Measurements from ENCODE around the gene SNRNP27.

Gene SNRNP27

DNA sequence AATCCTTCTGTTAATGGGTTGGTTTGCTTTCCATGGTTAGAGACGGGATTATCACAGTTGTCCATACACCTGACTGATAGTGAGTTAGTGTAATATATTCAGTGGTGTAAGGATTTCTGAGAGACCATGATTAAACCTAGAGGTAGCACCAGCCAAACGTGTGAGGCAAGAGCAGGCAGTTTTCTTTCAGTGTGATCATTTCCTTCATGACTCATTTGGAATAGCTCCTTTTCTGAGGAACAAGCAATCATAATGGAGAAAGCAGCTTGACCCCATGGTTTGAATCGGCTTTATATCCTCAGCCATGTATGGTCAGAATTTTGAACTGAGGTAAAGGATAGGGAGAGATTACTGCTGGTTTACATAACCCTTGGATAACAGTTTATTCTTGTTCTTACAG is 24.1 kb downstream of the SNRNP27 start:
- DNase-seq, result no peak

GRCh38 chr2:69918401-69918800 is 24.6 kb downstream of the SNRNP27 start:
- DNase-seq, result no peak

DNA sequence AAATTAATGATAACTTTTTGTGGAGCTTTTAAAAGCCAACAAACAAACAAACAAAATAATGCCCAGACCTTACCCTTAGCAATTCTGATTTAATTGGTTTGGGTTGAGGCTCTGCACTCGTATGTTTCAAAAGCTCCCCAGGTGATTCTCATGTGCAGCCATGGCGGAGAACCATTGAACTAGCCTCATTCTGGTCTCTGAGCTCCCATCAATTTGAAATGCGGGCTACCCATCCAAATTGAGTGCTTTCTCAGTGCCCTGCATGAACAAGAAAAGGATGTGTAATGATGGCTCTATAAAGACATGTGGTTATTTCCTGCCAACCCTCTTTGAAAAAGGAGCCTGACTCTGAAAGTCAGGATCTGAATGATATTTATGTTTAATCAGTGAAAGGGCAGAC is 29.4 kb downstream of the SNRNP27 start:
- no peak for DNase-seq

GRCh38 chr2:69926849-69927515 is 33.2 kb downstream of the SNRNP27 start:
- DNase-seq, result no peak

- DNase-seq, result no peak
These were observed 38.3 kb downstream of the SNRNP27 start for GRCh38 chr2:69931832-69932595.

- DNase-seq, result no peak
These were observed 38.8 kb downstream of the SNRNP27 start for GRCh38 chr2:69932596-69932922.

DNA sequence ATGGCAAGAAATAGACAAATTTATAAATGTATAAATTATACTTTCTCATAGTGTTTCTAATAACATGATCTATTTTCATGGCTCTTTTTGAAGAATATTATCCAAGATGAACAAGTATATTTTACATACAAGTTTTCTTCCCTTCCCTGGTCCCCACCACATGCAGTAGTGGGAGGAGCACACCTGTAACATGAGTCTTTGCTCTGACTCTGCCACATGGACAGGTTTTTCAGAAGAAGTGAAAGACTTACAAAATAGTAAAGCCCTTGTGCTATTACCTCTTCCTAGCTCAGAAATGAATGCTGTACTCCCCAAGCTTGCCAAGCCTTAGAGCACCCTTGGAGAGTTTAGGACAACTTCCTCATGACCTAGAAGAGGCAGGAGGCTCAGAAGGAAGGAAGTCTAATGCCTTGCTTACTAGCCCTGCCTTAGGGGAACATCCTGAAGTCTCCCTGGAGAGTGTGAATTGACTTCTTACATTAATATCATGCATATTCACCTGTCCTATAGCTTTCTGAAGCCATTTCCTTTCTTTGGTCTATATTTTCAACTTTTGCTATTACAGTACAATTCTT is 39.6 kb downstream of the SNRNP27 start:
- no peak for DNase-seq

DNA sequence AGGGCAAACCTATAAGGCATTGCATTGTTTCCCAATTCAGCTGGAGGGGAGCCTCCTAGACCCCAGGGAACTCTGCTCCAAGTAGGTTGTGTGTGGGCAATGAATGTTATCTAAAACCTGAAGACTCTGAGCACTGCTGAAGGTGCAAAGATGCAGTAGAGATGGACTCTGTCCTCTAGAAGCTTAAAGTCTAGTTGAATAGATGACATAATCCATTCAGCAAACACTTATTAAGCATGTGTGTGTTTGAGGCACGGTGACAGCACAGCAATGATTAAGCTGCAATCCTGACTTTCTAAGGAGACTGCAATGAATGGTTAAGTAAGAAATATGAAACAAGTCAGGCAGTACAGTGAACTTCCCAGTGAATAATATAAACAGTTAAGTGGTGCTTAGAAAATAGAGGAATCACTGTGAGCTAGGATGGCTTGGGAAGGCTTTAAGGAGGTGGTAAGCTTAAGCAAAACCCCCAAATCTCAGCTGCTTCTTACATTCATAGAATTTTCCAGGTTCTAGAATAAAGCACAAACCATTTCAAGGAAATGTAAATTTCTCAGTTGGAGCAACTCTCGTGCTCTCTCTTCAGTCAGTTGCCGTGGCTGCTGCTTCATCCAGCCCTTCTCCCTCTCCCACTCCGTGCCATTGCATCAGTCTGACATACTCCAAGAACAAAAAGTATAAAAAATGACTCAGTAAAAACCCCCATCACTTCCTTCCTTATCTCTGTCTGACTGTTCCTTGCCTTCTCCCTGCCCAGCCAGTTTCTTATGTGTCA is 40.3 kb downstream of the SNRNP27 start:
- DNase-seq, result peak; percentile 6

- no peak for DNase-seq
These were observed 40.8 kb downstream of the SNRNP27 start for GRCh38 chr2:69934614-69934908.

DNA sequence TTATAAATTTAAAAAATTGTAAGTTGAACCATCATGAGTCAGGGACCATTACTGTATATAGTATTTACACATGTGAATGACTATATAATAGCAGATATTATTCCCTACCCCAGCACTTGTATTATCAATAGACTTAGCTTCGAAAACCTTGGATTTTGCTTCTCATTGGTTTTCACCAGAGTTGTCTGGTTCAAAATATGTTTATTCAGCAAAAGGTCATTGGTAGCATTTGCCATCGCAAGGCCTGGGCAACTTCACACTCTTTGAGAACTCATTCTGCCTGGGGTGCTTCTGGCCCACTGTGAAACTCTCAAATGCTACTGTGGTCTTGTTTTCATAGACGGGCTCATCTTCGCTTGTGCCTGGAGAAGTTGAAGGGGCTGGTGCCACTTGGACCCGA is 41.3 kb downstream of the SNRNP27 start:
- no peak for DNase-seq

DNA sequence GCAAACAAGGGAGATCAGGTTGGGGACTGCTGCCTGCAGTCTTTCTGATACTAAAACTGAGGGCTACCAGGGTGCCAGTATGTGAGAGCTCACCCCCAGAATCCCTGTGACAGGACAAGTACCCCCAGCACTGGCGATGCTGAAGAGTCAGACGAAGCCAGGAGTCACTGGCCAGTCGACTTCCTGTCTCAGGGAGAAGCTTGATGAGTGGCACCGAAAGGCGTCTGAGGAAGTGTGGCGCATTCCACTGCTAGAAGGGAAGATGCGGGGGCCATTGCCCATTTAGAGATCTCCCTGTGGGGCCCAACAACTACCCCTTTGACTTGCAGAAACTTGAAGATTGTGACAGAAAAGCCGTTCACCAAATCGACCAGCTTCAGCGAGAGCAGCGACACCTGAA is 43.1 kb downstream of the SNRNP27 start:
- DNase-seq, result no peak

DNA sequence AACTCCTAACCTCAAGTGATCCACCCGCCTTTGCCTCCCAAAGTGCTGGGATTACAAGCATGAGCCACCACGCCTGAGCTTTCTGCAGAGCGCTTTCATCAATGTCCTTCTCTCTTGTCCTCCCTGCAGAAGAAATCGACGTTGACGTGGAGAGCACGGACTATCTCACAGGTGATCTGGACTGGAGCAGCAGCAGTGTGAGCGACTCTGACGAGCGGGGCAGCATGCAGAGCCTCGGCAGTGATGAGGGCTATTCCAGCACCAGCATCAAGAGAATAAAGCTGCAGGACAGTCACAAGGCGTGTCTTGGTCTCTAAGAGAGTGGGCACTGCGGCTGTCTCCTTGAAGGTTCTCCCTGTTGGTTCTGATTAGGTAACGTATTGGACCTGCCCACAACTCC is 44.2 kb downstream of the SNRNP27 start:
- no peak for DNase-seq

DNA sequence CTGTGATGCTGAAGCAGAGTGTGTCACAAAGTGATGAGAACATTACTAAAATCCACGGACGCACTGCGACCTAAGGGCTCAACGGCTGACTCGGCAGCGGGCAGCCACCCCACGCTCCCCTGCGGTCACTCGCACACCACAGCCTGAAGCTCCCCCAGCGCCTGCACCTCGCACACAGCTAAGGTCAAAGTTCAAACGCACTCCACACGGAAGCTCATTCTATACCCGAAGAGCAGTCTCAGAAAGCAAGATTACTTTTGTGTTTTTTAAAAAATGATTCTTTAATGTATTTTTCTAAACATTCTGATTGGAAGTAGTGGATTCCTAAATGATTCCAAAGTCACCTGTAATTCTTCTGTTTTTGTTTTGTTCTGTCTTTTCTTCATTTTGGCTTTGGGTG is 46.0 kb downstream of the SNRNP27 start:
- DNase-seq, result no peak

- no peak for DNase-seq
These were observed 46.9 kb downstream of the SNRNP27 start for GRCh38 chr2:69940691-69941090.

DNA sequence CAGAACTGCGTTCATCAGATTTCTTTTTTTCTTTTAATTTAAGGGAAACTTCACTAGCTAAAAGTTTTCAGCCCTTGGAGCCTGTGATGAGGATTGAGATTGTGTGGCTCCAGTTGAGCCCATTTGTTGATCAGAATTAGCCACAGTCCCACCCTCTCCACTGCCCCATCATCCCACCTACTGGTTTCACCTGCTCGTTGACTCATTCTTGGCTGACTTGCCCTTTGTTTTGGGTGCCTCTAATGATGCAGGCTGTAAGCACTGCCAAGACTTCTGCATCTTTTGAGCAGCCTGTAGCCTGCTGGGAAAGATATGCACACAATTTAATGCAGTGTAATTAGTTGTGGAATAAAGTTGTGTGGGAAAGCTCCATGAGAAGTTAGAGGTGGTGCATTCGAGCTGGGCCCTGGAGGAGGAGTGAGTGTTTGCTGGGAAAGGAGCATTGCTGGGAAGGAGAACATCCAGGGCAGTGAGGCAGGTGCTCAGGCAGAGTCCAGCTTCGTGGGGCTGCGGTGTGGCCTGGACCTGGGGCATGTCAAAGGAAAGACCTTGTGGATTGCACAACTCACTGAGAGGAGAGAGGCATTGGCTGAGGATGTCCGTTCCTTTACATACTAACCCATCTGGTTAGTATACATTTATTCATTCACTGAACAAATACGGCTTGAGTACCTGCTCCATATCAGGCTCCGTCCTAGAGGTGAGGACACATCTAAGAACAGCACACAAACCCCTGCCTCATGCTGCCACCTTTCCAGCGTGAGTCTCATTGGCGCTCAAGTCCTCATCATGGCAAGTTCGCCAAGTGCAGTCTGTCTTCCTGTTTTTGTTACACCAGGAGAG is 49.5 kb downstream of the SNRNP27 start:
- DNase-seq, result no peak

GRCh38 chr2:69943843-69944525 is 50.2 kb downstream of the SNRNP27 start:
- no peak for DNase-seq

DNA sequence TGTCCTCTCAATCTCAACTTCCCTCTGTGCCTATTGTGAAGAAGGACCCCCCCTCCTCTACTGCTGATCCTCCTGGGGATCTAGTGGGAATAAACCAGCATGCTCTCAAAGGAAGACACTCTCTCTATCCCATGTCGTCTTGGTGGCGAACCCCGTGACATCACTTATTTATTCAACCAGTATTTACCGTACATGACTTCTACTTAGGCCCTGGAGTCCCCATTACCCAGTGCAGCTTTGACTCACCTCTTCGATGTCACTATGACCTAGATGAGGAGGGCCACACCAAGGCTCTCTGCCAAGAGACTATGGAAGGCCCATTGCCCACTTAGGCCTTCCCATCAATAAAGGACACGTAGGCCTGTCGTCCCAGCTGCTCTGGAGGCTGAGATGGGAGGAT is 51.0 kb downstream of the SNRNP27 start:
- DNase-seq, result no peak

DNA sequence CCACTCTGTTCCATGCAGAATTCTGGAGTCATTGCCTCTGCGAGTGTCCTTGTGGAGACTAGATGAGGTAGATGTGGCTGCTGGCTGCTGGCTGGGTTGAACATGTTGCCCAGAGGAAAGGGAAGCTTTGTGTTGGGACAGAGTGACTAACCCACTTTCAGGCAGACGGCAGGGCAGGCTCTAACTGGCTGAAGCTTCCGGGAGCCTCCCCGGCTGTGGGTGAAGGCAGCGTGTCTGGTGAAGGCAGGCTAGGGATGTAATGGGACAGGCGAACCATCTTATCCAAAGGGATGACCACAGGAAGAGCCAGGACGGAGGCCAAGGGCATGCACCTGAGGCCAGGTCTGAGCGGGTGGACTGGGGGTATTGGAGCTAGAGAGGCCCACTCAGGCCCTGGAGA is 51.7 kb downstream of the SNRNP27 start:
- no peak for DNase-seq

DNA sequence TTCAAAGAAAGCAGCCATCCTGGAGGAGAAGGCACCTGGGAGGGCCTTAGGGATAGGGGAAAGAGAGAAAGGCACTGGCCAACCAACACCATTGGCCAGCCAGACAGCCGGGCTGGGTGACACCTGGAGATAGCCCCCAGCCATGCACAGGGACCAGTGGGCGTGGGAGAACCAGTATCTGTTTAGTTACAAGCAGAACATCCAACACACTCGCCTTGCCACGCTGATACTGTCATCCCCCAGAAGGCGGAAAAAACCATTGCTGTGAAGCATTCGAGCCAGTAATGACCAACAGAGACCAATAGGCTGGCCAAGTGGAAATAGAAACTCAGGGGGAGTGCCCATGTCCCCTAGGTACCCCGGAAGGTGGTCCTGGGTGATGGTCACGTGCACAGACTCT is 52.2 kb downstream of the SNRNP27 start:
- DNase-seq, result no peak

- peak; percentile 30 for DNase-seq
These were observed 52.9 kb downstream of the SNRNP27 start for GRCh38 chr2:69946351-69947324.

- DNase-seq, result no peak
These were observed 53.7 kb downstream of the SNRNP27 start for GRCh38 chr2:69947325-69947931.

Measured in stimulated activated naive CD4-positive, alpha-beta T cell treated with Interleukin-2 at 50 U/mL for 16 hours (primary cell).